NCI-H460 (cell line): ENCODE measurements around the gene BCL10. TPM values are rescaled to one million over a fixed set of nuclear protein-coding genes. Genes with fewer than 3 reads are reported as not detected.

ENCODE experiments used
- DNase-seq: peaks from one replicate; pipeline ENCODE4 v3.0.0-alpha.2; 2016; ENCODE audit warnings: low read depth; ENCODE audit errors: extremely low read depth
- total RNA-seq: library from RNA; depleted of rRNA; stranded (reverse); fragments of >200 nt; shearing (Covaris generic); gene quantifications from 2 replicates; pipeline ENCODE4 v1.2.3, GENCODE V29; 2014

Gene BCL10
- total RNA-seq, 1 experiment from 2014 or later, result 19.2 TPM

GRCh38 chr1:85300140-85300539, 23.7 kb upstream of the BCL10 start:
- DNase-seq, result no peak

GRCh38 chr1:85297855-85298629, 21.6 kb upstream of the BCL10 start:
- DNase-seq, result peak; percentile 44

GRCh38 chr1:85297538-85297854, 21.1 kb upstream of the BCL10 start:
- no peak for DNase-seq

GRCh38 chr1:85296980-85297379, 20.5 kb upstream of the BCL10 start:
- no peak for DNase-seq

GRCh38 chr1:85295654-85296053, 19.2 kb upstream of the BCL10 start:
- no peak for DNase-seq

GRCh38 chr1:85295006-85295431, 18.6 kb upstream of the BCL10 start:
- no peak for DNase-seq

- DNase-seq, result no peak
Measured at GRCh38 chr1:85290826-85291225, 14.4 kb upstream of the BCL10 start.

GRCh38 chr1:85289848-85290335, 13.5 kb upstream of the BCL10 start:
- DNase-seq, result no peak

GRCh38 chr1:85289207-85289847, 12.9 kb upstream of the BCL10 start:
- no peak for DNase-seq

GRCh38 chr1:85284202-85284601, 7.8 kb upstream of the BCL10 start:
- no peak for DNase-seq

- DNase-seq, result peak; percentile 30
Measured at GRCh38 chr1:85283475-85284199, 7.2 kb upstream of the BCL10 start.

- DNase-seq, result no peak
Measured at GRCh38 chr1:85282424-85282823, 6.0 kb upstream of the BCL10 start.

- no peak for DNase-seq
Measured at GRCh38 chr1:85280636-85281035, 4.2 kb upstream of the BCL10 start.

- no peak for DNase-seq
Measured at GRCh38 chr1:85279458-85280080, 3.1 kb upstream of the BCL10 start.

- peak; percentile 70 for DNase-seq
Measured at GRCh38 chr1:85278853-85279314, 2.5 kb upstream of the BCL10 start.

GRCh38 chr1:85277802-85278201, 1.4 kb upstream of the BCL10 start:
- DNase-seq, result no peak

GRCh38 chr1:85276978-85277639, 677 bp upstream of the BCL10 start:
- no peak for DNase-seq

- no peak for DNase-seq
Measured at GRCh38 chr1:85275701-85276214, 674 bp downstream of the BCL10 start.

GRCh38 chr1:85274969-85275453, 1.4 kb downstream of the BCL10 start:
- DNase-seq, result no peak

- no peak for DNase-seq
Measured at GRCh38 chr1:85273397-85273796, 3.0 kb downstream of the BCL10 start.
